SK-N-SH (cell line): ENCODE data around the gene HNRNPAB. TPM values are rescaled to one million over a fixed set of nuclear protein-coding genes. Genes with fewer than 3 reads are reported as not detected.
"Not testable (repeated sequence)": the region's sequence is repeated elsewhere in the genome, so short reads cannot be mapped to it uniquely, and the experiment has no call there.

Experiments used
- CTCF ChIA-PET: fragments of 300-600, 350-600 bp; formaldehyde crosslinking; extraction: SDS; loops from one replicate; lab custom pipeline; 2021; lab: Yijun Ruan, JAX
- POLR2A ChIA-PET: fragments of 350-600 bp; sonication (Branson Sonifier 250); formaldehyde crosslinking; extraction: SDS; loops from one replicate; lab custom pipeline; 2020; ENCODE audit warnings: antibody characterized with exemption, inconsistent platforms; lab: Yijun Ruan, JAX
- DNase-seq: peaks from one replicate; pipeline ENCODE4 v3.0.0; 2012
- H2AFZ ChIP-seq: fragments of 200-600 bp; sonication (generic); 2 replicates; pipeline ENCODE4 v1.8.1; 2016; ENCODE audit warnings: antibody characterized with exemption, mild to moderate bottlenecking, low read depth
- H3F3A ChIP-seq: fragments of 200-600 bp; sonication (generic); replicated peaks from 2 replicates; pipeline ENCODE3; 2016; ENCODE audit warnings: antibody characterized with exemption, mild to moderate bottlenecking; ENCODE audit not compliant: insufficient read depth
- H3K27ac ChIP-seq, 2 experiments: fragments of 200-500 bp in 1 of 2; fragments of 200-600 bp in 1 of 2; sonication (Bioruptor generic) in 1 of 2; sonication (generic), shearing (Covaris generic) in 1 of 2; 2 replicates each; pipeline versions ENCODE4 v1.5.1 to v1.6.1; 2014 to 2016; ENCODE audit warnings: low read depth in 2 of 2, inconsistent platforms in 1 of 2, low read length in 1 of 2, mild to moderate bottlenecking in 1 of 2, mixed read lengths in 1 of 2
- H3K27me3 ChIP-seq: fragments of 200-600 bp; sonication (generic), shearing (Covaris generic); 2 replicates; pipeline ENCODE4 v1.6.1; 2016; ENCODE audit warnings: mixed run types; ENCODE audit not compliant: insufficient read depth
- H3K36me3 ChIP-seq, 2 experiments: fragments of 200-500 bp in 1 of 2; fragments of 200-600 bp in 1 of 2; sonication (Bioruptor generic) in 1 of 2; sonication (generic) in 1 of 2; replicated peaks in 1 of 2; 2 replicates each; pipeline versions ENCODE3 to v1.5.1; 2014 to 2016; ENCODE audit warnings: low read length in 1 of 2, mild to moderate bottlenecking in 1 of 2; ENCODE audit not compliant: insufficient read depth in 2 of 2, control insufficient read depth in 1 of 2
- H3K4me1 ChIP-seq, 2 experiments: fragments of 200-500 bp in 1 of 2; fragments of 200-600 bp in 1 of 2; sonication (Bioruptor generic) in 1 of 2; sonication (generic), shearing (Covaris generic) in 1 of 2; 2 replicates each; pipeline versions ENCODE4 v1.5.1 to v1.6.1; 2014 to 2016; ENCODE audit warnings: low read depth in 1 of 2, low read length in 1 of 2, mixed run types in 1 of 2; ENCODE audit not compliant: insufficient read depth in 2 of 2, control insufficient read depth in 1 of 2
- H3K4me2 ChIP-seq: fragments of 200-600 bp; sonication (generic), shearing (Covaris generic); 2 replicates; pipeline ENCODE4 v1.6.1; 2017; ENCODE audit warnings: mixed run types
- H3K4me3 ChIP-seq, 2 experiments: fragments of 200-500 bp in 1 of 2; fragments of 200-600 bp in 1 of 2; sonication (Bioruptor generic) in 1 of 2; sonication (generic), shearing (Covaris generic) in 1 of 2; 2 replicates each; pipeline versions ENCODE4 v1.5.1 to v1.8.1; 2014 to 2016; ENCODE audit warnings: low read depth in 2 of 2, inconsistent platforms in 1 of 2, low read length in 1 of 2, mild to moderate bottlenecking in 1 of 2, mixed read lengths in 1 of 2, moderate library complexity in 1 of 2
- H3K79me2 ChIP-seq: fragments of 200-600 bp; sonication (generic); 2 replicates; pipeline ENCODE4 v1.8.1; 2017; ENCODE audit warnings: mild to moderate bottlenecking; ENCODE audit not compliant: insufficient read depth
- H3K9ac ChIP-seq: fragments of 200-600 bp; sonication (generic); 2 replicates; pipeline ENCODE4 v1.6.1; 2017; ENCODE audit warnings: mixed run types
- H3K9me2 ChIP-seq: fragments of 200-600 bp; sonication (generic); 2 replicates; pipeline ENCODE4 v1.6.1; 2017; ENCODE audit warnings: mixed run types
- H3K9me3 ChIP-seq: fragments of 200-600 bp; sonication (generic); 2 replicates; pipeline ENCODE4 v1.6.1; 2017; ENCODE audit warnings: mixed run types, mild to moderate bottlenecking, moderate library complexity
- H4K20me1 ChIP-seq: fragments of 200-600 bp; sonication (generic); 2 replicates; pipeline ENCODE4 v1.6.1; 2017; ENCODE audit warnings: mild to moderate bottlenecking, mixed run types; ENCODE audit not compliant: insufficient read depth
- CHD2 ChIP-seq: fragments of 150-350 bp; IDR thresholded peaks from 2 replicates; pipeline ENCODE4 v1.6.1; 2018; ENCODE audit warnings: low read length; ENCODE audit not compliant: partially characterized antibody
- FOXJ3 ChIP-seq: sonication (generic); formaldehyde crosslinking; IDR thresholded peaks from 2 replicates; pipeline ENCODE4 v1.5.1; 2020; ENCODE audit warnings: mild to moderate bottlenecking, missing genetic modification reagents
- GATA2 ChIP-seq: sonication (generic); formaldehyde crosslinking; IDR thresholded peaks from 2 replicates; pipeline ENCODE4 v1.5.0; 2020; ENCODE audit warnings: mild to moderate bottlenecking, missing genetic modification reagents
- NFIC ChIP-seq: IDR thresholded peaks from 2 replicates; pipeline ENCODE4 v1.4.0; 2012; ENCODE audit warnings: borderline replicate concordance
- NRF1 ChIP-seq: IDR thresholded peaks from 2 replicates; pipeline ENCODE4 v1.6.1; 2012; ENCODE audit warnings: low read depth, mild to moderate bottlenecking, low read length
- RAD21 ChIP-seq: IDR thresholded peaks from 2 replicates; pipeline ENCODE4 v1.6.1; 2012; ENCODE audit warnings: mild to moderate bottlenecking, low read length
- RCOR1 ChIP-seq: fragments of 150-350 bp; IDR thresholded peaks from 2 replicates; pipeline ENCODE4 v1.6.1; 2017; ENCODE audit warnings: antibody characterized with exemption, low read length
- RFX5 ChIP-seq: IDR thresholded peaks from 2 replicates; pipeline ENCODE4 v1.6.1; 2012; ENCODE audit warnings: mild to moderate bottlenecking, improper control_type of control experiment, low read length
- WGBS: methylation state at CpG from one replicate; pipeline ENCODE4 v1.1.6; 2017; ENCODE audit warnings: low lambda C conversion rate; 5-methylcytosine and 5-hydroxymethylcytosine counted together
- polyA plus RNA-seq, 3 experiments: library from polyadenylated mRNA; depleted of rRNA; stranded (reverse); fragments of >200 nt; gene quantifications; 2 replicates each; pipeline ENCODE4 v1.2.3, GENCODE V29; 2012
- TF ChIP-seq, protein P1 (sequence below): IDR thresholded peaks from 2 replicates; pipeline ENCODE4 v1.4.0; 2012; ENCODE audit warnings: low read depth, borderline replicate concordance
- TF ChIP-seq, protein P2 (sequence below): IDR thresholded peaks from 2 replicates; pipeline ENCODE4; 2012
- TF ChIP-seq, protein P3 (sequence below): fragments of 200-600 bp; sonication (generic); IDR thresholded peaks from 2 replicates; pipeline ENCODE4 v1.6.1; 2017; ENCODE audit warnings: antibody characterized with exemption, mild to moderate bottlenecking, moderate library complexity
- TF ChIP-seq, protein P4 (sequence below): IDR thresholded peaks from 2 replicates; pipeline ENCODE4 v1.6.1; 2012; ENCODE audit warnings: mild to moderate bottlenecking, low read depth, low read length, moderate library complexity
- TF ChIP-seq, protein P5 (sequence below): fragments of 150-350 bp; IDR thresholded peaks from 2 replicates; pipeline ENCODE4 v1.6.1; 2016; ENCODE audit warnings: mild to moderate bottlenecking, low read depth, low read length

HNRNPAB gene
- polyA plus RNA-seq, 1 of the 3 experiments (the other 2 are of a cell fraction), result 164 TPM

DNA sequence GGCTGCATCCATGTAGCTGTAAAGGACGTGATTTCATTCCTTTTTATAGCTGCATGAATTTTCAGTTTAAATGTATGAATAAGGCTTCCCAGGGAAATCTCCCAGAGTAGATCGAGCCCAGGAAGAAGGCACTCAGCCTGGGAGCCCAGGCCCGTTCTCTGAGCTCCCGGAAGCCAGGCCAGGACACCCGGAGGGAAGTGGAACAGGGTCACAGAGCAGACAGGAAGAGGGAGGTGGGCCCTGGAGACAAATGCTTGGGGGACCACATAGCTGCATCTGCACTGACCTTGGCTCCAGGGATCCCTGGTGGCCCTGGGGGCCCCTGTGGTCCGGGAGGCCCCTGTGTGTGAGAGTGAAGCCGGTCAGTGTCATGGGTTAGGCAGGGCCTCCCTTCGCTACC, 47.9 kb downstream of the HNRNPAB start:
- H4K20me1 ChIP-seq, result no peaks in the 10 kb centered on the region
- no peak overlapping the region for H3K27ac ChIP-seq
- no peak for DNase-seq
- CTCF ChIA-PET, result interaction anchor here (0.8 to 3.1 kb wide), 6 partner anchors 16 to 338 kb away, joined by 3 to 17 read pairs (median 3); partner anchors contain the start of gene COL23A1
- no peak overlapping the region for H3K4me3 ChIP-seq
- no peak overlapping the region for H3K4me2 ChIP-seq
- no peak overlapping the region for H3K9ac ChIP-seq
- H3K27me3 ChIP-seq, result no peaks in the 10 kb centered on the region
- H3K4me1 ChIP-seq, result peaks cover 0 to 20% of the 10 kb centered on the region in 2 experiments; a peak in 1 of 4 replicates
- no peaks in the 10 kb centered on the region for H3K79me2 ChIP-seq
- POLR2A ChIA-PET, result no interaction called here
- WGBS, result 43% methylated on average over 7 of the region's 8 CpGs
- no peaks in the 10 kb centered on the region for H3K36me3 ChIP-seq
- no peaks in the 10 kb centered on the region for H3F3A ChIP-seq
- TF ChIP-seq NFIC (no peak), RCOR1 (no peak), RAD21 (no peak), NRF1 (no peak), FOXJ3 (CRISPR knock-in tag) (no peak), CHD2 (no peak), RFX5 (no peak), GATA2 (CRISPR knock-in tag) (no peak)
- TF ChIP-seq, protein P1, sequence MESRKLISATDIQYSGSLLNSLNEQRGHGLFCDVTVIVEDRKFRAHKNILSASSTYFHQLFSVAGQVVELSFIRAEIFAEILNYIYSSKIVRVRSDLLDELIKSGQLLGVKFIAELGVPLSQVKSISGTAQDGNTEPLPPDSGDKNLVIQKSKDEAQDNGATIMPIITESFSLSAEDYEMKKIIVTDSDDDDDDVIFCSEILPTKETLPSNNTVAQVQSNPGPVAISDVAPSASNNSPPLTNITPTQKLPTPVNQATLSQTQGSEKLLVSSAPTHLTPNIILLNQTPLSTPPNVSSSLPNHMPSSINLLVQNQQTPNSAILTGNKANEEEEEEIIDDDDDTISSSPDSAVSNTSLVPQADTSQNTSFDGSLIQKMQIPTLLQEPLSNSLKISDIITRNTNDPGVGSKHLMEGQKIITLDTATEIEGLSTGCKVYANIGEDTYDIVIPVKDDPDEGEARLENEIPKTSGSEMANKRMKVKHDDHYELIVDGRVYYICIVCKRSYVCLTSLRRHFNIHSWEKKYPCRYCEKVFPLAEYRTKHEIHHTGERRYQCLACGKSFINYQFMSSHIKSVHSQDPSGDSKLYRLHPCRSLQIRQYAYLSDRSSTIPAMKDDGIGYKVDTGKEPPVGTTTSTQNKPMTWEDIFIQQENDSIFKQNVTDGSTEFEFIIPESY, result no peak
- TF ChIP-seq, protein P2, sequence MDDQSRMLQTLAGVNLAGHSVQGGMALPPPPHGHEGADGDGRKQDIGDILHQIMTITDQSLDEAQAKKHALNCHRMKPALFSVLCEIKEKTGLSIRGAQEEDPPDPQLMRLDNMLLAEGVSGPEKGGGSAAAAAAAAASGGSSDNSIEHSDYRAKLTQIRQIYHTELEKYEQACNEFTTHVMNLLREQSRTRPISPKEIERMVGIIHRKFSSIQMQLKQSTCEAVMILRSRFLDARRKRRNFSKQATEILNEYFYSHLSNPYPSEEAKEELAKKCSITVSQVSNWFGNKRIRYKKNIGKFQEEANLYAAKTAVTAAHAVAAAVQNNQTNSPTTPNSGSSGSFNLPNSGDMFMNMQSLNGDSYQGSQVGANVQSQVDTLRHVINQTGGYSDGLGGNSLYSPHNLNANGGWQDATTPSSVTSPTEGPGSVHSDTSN, result no peak
- TF ChIP-seq, protein P3, sequence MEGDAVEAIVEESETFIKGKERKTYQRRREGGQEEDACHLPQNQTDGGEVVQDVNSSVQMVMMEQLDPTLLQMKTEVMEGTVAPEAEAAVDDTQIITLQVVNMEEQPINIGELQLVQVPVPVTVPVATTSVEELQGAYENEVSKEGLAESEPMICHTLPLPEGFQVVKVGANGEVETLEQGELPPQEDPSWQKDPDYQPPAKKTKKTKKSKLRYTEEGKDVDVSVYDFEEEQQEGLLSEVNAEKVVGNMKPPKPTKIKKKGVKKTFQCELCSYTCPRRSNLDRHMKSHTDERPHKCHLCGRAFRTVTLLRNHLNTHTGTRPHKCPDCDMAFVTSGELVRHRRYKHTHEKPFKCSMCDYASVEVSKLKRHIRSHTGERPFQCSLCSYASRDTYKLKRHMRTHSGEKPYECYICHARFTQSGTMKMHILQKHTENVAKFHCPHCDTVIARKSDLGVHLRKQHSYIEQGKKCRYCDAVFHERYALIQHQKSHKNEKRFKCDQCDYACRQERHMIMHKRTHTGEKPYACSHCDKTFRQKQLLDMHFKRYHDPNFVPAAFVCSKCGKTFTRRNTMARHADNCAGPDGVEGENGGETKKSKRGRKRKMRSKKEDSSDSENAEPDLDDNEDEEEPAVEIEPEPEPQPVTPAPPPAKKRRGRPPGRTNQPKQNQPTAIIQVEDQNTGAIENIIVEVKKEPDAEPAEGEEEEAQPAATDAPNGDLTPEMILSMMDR, result no peak
- TF ChIP-seq, protein P4, sequence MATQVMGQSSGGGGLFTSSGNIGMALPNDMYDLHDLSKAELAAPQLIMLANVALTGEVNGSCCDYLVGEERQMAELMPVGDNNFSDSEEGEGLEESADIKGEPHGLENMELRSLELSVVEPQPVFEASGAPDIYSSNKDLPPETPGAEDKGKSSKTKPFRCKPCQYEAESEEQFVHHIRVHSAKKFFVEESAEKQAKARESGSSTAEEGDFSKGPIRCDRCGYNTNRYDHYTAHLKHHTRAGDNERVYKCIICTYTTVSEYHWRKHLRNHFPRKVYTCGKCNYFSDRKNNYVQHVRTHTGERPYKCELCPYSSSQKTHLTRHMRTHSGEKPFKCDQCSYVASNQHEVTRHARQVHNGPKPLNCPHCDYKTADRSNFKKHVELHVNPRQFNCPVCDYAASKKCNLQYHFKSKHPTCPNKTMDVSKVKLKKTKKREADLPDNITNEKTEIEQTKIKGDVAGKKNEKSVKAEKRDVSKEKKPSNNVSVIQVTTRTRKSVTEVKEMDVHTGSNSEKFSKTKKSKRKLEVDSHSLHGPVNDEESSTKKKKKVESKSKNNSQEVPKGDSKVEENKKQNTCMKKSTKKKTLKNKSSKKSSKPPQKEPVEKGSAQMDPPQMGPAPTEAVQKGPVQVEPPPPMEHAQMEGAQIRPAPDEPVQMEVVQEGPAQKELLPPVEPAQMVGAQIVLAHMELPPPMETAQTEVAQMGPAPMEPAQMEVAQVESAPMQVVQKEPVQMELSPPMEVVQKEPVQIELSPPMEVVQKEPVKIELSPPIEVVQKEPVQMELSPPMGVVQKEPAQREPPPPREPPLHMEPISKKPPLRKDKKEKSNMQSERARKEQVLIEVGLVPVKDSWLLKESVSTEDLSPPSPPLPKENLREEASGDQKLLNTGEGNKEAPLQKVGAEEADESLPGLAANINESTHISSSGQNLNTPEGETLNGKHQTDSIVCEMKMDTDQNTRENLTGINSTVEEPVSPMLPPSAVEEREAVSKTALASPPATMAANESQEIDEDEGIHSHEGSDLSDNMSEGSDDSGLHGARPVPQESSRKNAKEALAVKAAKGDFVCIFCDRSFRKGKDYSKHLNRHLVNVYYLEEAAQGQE, result no peak
- TF ChIP-seq, protein P5, sequence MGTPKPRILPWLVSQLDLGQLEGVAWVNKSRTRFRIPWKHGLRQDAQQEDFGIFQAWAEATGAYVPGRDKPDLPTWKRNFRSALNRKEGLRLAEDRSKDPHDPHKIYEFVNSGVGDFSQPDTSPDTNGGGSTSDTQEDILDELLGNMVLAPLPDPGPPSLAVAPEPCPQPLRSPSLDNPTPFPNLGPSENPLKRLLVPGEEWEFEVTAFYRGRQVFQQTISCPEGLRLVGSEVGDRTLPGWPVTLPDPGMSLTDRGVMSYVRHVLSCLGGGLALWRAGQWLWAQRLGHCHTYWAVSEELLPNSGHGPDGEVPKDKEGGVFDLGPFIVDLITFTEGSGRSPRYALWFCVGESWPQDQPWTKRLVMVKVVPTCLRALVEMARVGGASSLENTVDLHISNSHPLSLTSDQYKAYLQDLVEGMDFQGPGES, result no peak
- H2AFZ ChIP-seq, result no peak overlapping the region
- no peaks in the 10 kb centered on the region for H3K9me2 ChIP-seq
- H3K9me3 ChIP-seq, result no peaks in the 10 kb centered on the region

DNA sequence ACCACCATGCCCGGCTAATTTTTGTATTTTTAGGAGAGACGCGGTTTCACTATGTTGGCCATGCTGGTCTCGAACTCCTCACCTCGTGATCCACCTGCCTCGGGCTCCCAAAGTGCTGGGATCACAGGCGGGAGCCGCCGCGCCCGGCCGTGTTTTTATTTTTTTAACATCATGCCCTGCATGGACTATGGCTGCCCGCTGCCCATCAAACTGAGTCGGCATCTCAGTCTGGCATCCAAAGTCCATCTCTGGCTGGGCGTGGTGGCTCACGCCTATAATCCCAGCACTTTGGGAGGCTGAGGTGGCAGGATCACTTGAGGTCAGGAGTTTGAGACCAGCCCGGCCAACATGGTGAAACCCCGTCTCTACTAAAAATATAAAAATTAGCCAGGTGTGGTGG, 49.3 kb downstream of the HNRNPAB start:
- H3K4me2 ChIP-seq, H3K9me2 ChIP-seq, H3K9me3 ChIP-seq, H3K79me2 ChIP-seq, H3K4me3 ChIP-seq, H3F3A ChIP-seq, H3K36me3 ChIP-seq, POLR2A ChIA-PET, H3K27ac ChIP-seq, H4K20me1 ChIP-seq, DNase-seq, H2AFZ ChIP-seq, H3K27me3 ChIP-seq, H3K9ac ChIP-seq: not testable (repeated sequence)
- 67% methylated on average over 17 of the region's 18 CpGs for WGBS
- CTCF ChIA-PET, result interaction anchor here (1.8 kb wide), 1 partner anchor 336 kb away, joined by 7 read pairs; the partner anchor contains the start of gene COL23A1
- H3K4me1 ChIP-seq, result peaks cover 0 to 12% of the 10 kb centered on the region in 2 experiments; a peak in 1 of 4 replicates
